ENCODE results near the gene PIGP.
"Not testable (repeated sequence)": the region's sequence is repeated elsewhere in the genome, so short reads cannot be mapped to it uniquely, and the experiment has no call there.

PIGP gene

DNA sequence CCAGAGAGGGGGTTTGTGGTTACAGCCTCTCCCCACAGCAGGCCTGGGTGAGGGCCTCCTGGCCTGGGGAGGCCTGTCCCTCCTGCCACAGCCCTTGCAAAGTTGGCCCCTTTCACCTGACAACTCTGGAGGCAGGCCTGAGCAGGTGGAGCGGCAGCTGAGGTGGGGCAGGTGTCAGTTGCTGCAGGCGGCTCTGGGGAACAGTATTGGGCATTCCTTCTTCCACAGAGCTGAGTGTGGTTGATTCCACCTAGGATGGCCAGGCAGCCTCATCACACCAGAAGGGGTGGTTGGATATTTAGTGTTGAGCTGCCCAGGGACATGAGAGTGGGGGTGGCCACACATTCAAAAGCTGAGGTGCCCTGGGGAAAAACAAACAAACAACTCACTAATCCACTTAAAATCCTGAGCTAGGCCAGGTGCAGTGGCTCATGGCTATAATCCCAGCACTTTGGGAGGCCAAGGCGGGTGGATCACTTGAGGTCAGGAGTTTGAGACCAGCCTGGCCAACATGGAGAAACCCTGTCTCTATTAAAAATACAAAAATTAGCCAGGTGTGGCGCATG, 31.1 kb downstream of the PIGP start:
- FAIRE-seq, result no peak

DNA sequence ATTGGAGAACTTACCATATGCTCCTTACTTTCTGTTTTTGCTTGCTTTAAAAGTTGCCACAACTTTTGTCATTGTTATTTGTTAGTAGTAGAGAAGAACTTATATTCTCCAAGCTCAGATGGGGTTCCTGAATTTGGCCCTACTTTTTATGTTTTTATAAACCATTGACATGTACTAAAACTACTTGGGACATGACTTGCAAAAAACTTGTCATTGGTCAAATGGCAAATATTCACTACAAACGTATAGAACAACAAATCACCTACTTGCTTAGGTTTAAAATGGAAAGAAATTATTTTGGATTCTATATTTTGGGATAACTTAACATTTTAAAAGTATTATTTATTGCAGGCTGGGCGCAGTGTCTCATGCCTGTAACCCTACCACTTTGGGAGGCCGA, 32.7 kb downstream of the PIGP start:
- FAIRE-seq, result no peak

GRCh38 chr21:37039411-37040075, 33.3 kb downstream of the PIGP start:
- no peak for FAIRE-seq

- FAIRE-seq, result no peak
Observed at GRCh38 chr21:37036177-37036576, 36.7 kb downstream of the PIGP start.

- not testable (repeated sequence) for FAIRE-seq
Observed at GRCh38 chr21:37034394-37034793, 38.5 kb downstream of the PIGP start.

GRCh38 chr21:37032877-37033471, 39.9 kb downstream of the PIGP start:
- FAIRE-seq, result no peak

- FAIRE-seq, result no peak
Observed at GRCh38 chr21:37032293-37032692, 40.6 kb downstream of the PIGP start.

GRCh38 chr21:37030864-37031263, 42.0 kb downstream of the PIGP start:
- no peak for FAIRE-seq

- no peak for FAIRE-seq
Observed at GRCh38 chr21:37028570-37028969, 44.3 kb downstream of the PIGP start.

DNA sequence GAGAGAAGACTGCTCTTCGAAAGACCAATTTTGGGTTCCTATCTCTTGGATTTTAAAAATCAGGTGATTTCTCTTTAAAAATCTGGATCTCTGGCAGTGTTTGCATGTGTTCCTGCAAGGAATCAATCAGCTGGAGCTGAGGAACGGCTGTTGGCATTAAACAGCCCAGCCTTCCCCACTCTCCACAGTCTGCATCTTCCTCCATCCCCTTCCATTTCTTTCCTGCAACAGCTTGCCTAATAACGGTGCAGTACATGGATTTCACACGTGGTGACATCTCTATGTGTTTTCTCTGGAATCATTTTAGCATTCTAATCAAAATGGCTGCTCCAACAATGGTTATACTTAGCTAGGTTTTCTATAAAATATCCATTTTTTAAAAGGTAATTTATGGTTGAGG, 46.4 kb downstream of the PIGP start:
- no peak for FAIRE-seq

GRCh38 chr21:37017951-37018679, 54.8 kb downstream of the PIGP start:
- FAIRE-seq, result no peak
